Tibial artery (tissue), 4 donors: Measurements from ENCODE around the gene RPL37A.

Source experiments
- DNase-seq, 2 donors: peaks; one replicate each; pipeline ENCODE4 v3.0.0-alpha.2; 2019
- H3K27ac ChIP-seq, 2 donors: fragments of 200-600 bp; sonication (generic) in 1 of 2; 1 replicate in 1 of 2; 2 replicates in 1 of 2; pipeline ENCODE4 v1.5.1; 2018 to 2019; ENCODE audit warnings: mild to moderate bottlenecking in 1 of 2
- H3K27me3 ChIP-seq, 2 donors: fragments of 200-600 bp; sonication (generic) in 1 of 2; one replicate each; pipeline versions ENCODE4 v1.5.1 to v1.6.0; 2016 to 2019
- H3K36me3 ChIP-seq, 3 donors: fragments of 200-600 bp; sonication (generic) in 2 of 3; one replicate each; pipeline ENCODE4 v1.5.1; 2016 to 2019; ENCODE audit warnings: mild to moderate bottlenecking in 2 of 3
- H3K4me1 ChIP-seq, 4 donors: fragments of 200-600 bp; sonication (generic) in 2 of 4; 1 replicate in 3 of 4; 2 replicates in 1 of 4; pipeline ENCODE4 v1.5.1; 2016 to 2019
- H3K4me3 ChIP-seq, 2 donors: fragments of 200-600 bp; sonication (generic) in 1 of 2; 1 replicate in 1 of 2; 2 replicates in 1 of 2; pipeline ENCODE4 v1.5.1; 2018 to 2019; ENCODE audit warnings: mild to moderate bottlenecking in 2 of 2
- H3K9me3 ChIP-seq, 3 donors: fragments of 200-600 bp; sonication (generic) in 1 of 3; one replicate each; pipeline ENCODE4 v1.5.1; 2016 to 2019
- intact Hi-C: fragments of 100-400 bp; cut with DNase I; formaldehyde crosslinking; loops from one replicate; pipeline ENCODE4 v1.15.0; 2023; ENCODE audit warnings: low total_unique reads
- TF ChIP-seq, protein P1 (sequence below), 2 experiments: fragments of 200-600 bp in 1 of 2; fragments of 450-650 bp in 1 of 2; IDR thresholded peaks; one replicate each; pipeline ENCODE4 v1.5.1; 2017 to 2019; ENCODE audit warnings: antibody characterized with exemption in 2 of 2, mild to moderate bottlenecking in 1 of 2, moderate library complexity in 1 of 2

The RPL37A gene

DNA sequence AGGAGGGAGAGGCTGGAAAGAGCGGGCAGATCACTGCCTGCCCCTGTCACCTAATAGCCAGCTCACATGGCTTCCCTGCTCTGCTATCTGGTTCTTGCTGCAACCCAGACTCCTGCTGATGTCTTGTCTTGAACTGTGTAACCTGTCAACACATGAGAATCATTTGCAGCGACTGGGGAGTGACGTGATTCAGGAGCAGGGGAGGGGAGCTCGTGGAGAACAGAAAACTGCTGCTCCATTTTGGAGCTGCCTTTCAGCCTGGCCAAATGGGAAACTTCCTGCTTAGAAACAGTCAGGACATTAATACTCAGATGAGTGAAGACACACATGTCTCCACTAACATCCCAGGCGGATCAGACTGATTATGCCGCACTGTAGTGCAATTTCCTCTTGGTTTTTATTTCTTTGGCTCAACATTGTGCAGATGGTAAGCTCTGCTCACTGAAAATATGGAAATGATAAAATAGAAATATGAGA is 38.1 kb downstream of the RPL37A start:
- DNase-seq, result no peak
- intact Hi-C loops, result no loop called here
- TF ChIP-seq, protein P1, sequence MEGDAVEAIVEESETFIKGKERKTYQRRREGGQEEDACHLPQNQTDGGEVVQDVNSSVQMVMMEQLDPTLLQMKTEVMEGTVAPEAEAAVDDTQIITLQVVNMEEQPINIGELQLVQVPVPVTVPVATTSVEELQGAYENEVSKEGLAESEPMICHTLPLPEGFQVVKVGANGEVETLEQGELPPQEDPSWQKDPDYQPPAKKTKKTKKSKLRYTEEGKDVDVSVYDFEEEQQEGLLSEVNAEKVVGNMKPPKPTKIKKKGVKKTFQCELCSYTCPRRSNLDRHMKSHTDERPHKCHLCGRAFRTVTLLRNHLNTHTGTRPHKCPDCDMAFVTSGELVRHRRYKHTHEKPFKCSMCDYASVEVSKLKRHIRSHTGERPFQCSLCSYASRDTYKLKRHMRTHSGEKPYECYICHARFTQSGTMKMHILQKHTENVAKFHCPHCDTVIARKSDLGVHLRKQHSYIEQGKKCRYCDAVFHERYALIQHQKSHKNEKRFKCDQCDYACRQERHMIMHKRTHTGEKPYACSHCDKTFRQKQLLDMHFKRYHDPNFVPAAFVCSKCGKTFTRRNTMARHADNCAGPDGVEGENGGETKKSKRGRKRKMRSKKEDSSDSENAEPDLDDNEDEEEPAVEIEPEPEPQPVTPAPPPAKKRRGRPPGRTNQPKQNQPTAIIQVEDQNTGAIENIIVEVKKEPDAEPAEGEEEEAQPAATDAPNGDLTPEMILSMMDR (IDR thresholded peaks at IDR 0.05), result no peak
- no peaks in the 10 kb centered on the region for H3K9me3 ChIP-seq
- H3K4me3 ChIP-seq, result no peak overlapping the region
- peak overlapping the region; percentile 12 to 79 for H3K27ac ChIP-seq
- no peaks in the 10 kb centered on the region for H3K27me3 ChIP-seq
- no peaks in the 10 kb centered on the region for H3K36me3 ChIP-seq
- H3K4me1 ChIP-seq, result peaks cover 6 to 68% (median 37%) of the 10 kb centered on the region in 4 donors

- intact Hi-C loops, result no loop called here
Observed at GRCh38 chr2:216537366-216537765, 38.7 kb downstream of the RPL37A start.

GRCh38 chr2:216538538-216538937 is 39.9 kb downstream of the RPL37A start:
- intact Hi-C loops, result no loop called here
- Histone ChIP-seq H3K9me3 (no peaks in the 10 kb centered on the region), H3K4me1 (peaks cover 6 to 62% (median 37%) of the 10 kb centered on the region in 4 donors), H3K36me3 (no peaks in the 10 kb centered on the region), H3K27ac (peak overlapping the region in 1 of 2 donors; percentile 65), H3K27me3 (no peaks in the 10 kb centered on the region), H3K4me3 (no peak overlapping the region)
- TF ChIP-seq, protein P1 (IDR thresholded peaks at IDR 0.05), result no peak
- no peak for DNase-seq

More at GRCh38 chr2:216537366-216537765, 38.7 kb downstream of the RPL37A start:
- Histone ChIP-seq H3K4me3 (no peak overlapping the region), H3K27me3 (no peaks in the 10 kb centered on the region), H3K4me1 (peaks cover 6 to 68% (median 37%) of the 10 kb centered on the region in 4 donors), H3K27ac (no peak overlapping the region), H3K36me3 (no peaks in the 10 kb centered on the region), H3K9me3 (no peaks in the 10 kb centered on the region)
- DNase-seq, result no peak
- TF ChIP-seq, protein P1 (IDR thresholded peaks at IDR 0.05), result no peak

DNA sequence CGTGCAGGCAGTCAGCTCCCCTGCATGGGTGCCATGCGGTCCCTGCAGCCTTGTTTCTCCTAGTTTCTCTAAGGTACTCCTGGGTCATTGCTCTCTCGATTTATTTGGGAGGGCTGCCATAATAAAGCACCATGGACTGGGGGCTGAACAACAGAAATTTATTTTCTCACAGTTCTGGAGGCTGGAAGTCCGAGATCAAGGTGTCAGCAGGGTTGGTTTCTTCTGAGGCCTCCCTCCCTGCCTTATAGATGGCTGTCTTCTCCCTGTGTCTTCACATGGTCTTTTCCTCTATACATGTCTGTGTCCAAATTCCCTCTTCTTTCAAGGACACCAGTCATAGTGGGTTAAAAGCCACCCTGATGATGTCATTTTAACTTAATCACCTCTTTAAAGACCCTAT is 40.5 kb downstream of the RPL37A start:
- DNase-seq, result no peak
- Histone ChIP-seq H3K9me3 (no peaks in the 10 kb centered on the region), H3K27ac (peak overlapping the region in 1 of 2 donors; percentile 65), H3K36me3 (no peaks in the 10 kb centered on the region), H3K4me3 (no peak overlapping the region), H3K4me1 (peaks cover 6 to 57% (median 36%) of the 10 kb centered on the region in 4 donors), H3K27me3 (no peaks in the 10 kb centered on the region)
- intact Hi-C loops, result no loop called here
- TF ChIP-seq, protein P1 (IDR thresholded peaks at IDR 0.05), result no peak

DNA sequence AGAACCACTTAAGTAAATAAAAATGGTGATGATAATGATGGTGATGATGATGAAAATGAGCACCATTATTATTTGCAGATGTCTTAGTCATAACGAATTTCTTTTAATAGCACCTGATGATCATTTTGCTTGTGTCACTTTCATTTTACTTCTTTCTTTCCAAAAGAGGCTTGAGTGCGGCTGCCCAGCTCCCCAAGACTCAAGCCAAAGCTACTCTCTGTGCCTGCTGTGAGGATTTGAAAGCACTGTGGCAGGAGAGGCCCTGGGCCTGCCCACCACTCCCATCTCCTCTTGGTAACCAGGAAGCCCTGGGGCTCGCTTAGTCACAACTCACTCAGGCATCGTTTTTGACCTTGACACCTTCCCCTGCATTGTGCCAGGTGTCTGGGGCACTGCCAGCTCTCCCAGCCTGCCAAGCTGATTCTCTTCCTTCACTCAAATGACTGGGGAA is 41.2 kb downstream of the RPL37A start:
- Histone ChIP-seq H3K27ac (peak overlapping the region; percentile 46 to 65), H3K36me3 (no peaks in the 10 kb centered on the region), H3K9me3 (no peaks in the 10 kb centered on the region), H3K4me3 (no peak overlapping the region), H3K27me3 (no peaks in the 10 kb centered on the region), H3K4me1 (peaks cover 6 to 50% (median 34%) of the 10 kb centered on the region in 4 donors)
- DNase-seq, result no peak
- intact Hi-C loops, result no loop called here
- TF ChIP-seq, protein P1 (IDR thresholded peaks at IDR 0.05), result no peak

DNA sequence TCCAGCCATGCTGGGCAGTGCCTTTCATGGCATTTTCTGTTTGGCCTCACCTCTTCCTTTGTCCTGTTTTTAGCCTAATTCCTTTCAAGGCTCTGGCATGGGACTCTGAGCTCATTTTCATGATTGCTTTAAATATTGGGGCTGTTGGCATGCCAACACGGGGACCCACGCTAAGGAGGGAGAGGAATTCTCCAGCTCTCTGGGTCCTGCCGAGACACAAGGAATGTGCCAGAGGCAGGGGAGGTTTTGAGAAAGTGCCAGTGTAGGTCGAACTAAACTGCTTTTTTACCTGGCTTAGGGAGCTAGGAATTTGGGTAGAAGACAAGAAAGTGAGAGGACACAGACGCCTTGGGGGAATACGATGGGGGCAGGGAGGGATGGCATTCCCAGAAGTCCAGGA is 42.3 kb downstream of the RPL37A start:
- no peak overlapping the region for H3K4me3 ChIP-seq
- H3K36me3 ChIP-seq, result no peaks in the 10 kb centered on the region
- H3K27ac ChIP-seq, result peak overlapping the region; percentile 46 to 65
- H3K27me3 ChIP-seq, result no peaks in the 10 kb centered on the region
- H3K9me3 ChIP-seq, result no peaks in the 10 kb centered on the region
- intact Hi-C loops, result no loop called here
- TF ChIP-seq, protein P1 (IDR thresholded peaks at IDR 0.05), result no peak
- H3K4me1 ChIP-seq, result peaks cover 0 to 46% (median 26%) of the 10 kb centered on the region in 4 donors
- DNase-seq, result no peak
